GM10266 (cell line): Measurements from ENCODE around the gene ITPK1.
"Not testable (repeated sequence)": the region's sequence is repeated elsewhere in the genome, so short reads cannot be mapped to it uniquely, and the experiment has no call there.

Experiments used
- DNase-seq: peaks from one replicate; pipeline ENCODE4 v3.0.0; 2012; ENCODE audit errors: extremely low spot score
- TF ChIP-seq, protein P1 (sequence below): IDR thresholded peaks from 2 replicates; pipeline ENCODE4 v1.5.1; 2012; ENCODE audit warnings: mild to moderate bottlenecking, low read depth; ENCODE audit not compliant: control insufficient read depth, insufficient read depth; ENCODE audit errors: missing control alignments

Gene ITPK1

GRCh38 chr14:93072659-93073357 is 42.9 kb downstream of the ITPK1 start:
- TF ChIP-seq, protein P1, sequence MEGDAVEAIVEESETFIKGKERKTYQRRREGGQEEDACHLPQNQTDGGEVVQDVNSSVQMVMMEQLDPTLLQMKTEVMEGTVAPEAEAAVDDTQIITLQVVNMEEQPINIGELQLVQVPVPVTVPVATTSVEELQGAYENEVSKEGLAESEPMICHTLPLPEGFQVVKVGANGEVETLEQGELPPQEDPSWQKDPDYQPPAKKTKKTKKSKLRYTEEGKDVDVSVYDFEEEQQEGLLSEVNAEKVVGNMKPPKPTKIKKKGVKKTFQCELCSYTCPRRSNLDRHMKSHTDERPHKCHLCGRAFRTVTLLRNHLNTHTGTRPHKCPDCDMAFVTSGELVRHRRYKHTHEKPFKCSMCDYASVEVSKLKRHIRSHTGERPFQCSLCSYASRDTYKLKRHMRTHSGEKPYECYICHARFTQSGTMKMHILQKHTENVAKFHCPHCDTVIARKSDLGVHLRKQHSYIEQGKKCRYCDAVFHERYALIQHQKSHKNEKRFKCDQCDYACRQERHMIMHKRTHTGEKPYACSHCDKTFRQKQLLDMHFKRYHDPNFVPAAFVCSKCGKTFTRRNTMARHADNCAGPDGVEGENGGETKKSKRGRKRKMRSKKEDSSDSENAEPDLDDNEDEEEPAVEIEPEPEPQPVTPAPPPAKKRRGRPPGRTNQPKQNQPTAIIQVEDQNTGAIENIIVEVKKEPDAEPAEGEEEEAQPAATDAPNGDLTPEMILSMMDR = peak; percentile 38
- no peak for DNase-seq

DNA sequence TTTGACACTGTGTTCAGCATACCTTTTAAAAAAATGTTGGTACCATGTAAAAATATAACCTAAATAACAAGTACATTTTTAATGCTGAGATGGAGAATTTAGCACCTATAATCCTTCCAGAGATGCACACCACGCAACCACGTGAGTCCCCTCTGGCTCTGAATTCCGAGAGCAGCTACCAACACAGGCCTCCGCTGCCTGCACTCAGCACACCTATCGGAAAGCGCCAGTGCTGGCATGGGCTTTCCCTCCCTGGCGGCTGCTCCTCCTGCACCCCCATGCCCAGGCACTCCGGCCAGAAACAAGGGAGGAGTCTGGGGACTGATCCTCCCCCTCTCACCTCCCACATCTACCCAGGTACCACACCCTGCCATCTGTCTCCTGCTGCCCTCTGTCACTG is 47.0 kb downstream of the ITPK1 start:
- no peak for DNase-seq
- TF ChIP-seq, protein P1 = no peak

GRCh38 chr14:93067088-93067487 is 48.6 kb downstream of the ITPK1 start:
- no peak for DNase-seq
- TF ChIP-seq, protein P1 = no peak

DNA sequence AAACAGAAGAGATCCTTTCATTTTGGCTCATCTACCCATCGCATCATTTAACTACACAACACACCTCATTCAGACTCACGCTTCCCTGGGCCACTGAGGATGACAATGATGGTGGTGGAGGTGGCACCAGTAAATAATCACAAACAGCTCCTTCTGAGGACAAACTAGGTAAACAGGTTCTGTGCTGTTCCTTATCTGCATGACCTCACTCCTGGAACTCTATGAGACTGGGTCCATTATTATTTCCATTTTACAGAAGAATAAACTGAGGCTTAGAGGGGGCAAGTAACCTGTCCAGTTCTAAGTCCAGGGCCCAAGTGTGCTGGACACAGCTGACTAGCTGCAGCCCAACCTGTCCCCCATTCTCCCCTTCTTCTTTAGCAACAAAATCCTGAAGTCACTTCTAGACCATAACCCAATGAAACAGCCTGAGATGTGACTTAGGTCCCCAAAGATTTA is 50.4 kb downstream of the ITPK1 start:
- no peak for DNase-seq
- TF ChIP-seq, protein P1 = no peak

- TF ChIP-seq, protein P1 = no peak
- DNase-seq = no peak
Observed at GRCh38 chr14:93064411-93065271, 51.1 kb downstream of the ITPK1 start.

- TF ChIP-seq, protein P1 = no peak
- no peak for DNase-seq
Observed at GRCh38 chr14:93063393-93063792, 52.3 kb downstream of the ITPK1 start.

DNA sequence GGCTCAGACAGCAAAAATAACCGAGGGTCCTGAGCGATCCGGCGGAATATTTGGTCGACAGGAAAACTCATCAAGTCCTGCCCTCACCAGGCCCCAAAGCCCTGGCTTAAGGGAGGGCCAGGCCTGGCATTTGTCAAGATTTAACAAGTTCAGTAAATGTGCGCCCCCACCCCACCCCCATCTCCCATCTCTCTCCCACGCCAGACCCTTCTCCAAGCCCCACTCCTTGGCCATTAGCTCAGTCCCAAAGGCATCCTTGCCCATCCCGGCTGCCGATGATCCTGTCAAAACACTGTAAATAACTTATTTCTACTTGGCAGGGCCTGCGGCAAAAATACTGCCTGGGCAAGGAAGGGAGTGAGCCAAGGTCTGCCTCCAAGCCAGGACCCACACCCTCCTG is 52.8 kb downstream of the ITPK1 start:
- TF ChIP-seq, protein P1 = no peak
- no peak for DNase-seq

- DNase-seq = not testable (repeated sequence)
Observed at GRCh38 chr14:93062013-93062412, 53.7 kb downstream of the ITPK1 start.
